GM21423 (cell line): Measurements from ENCODE around the gene KLHDC8A.
"Not testable (repeated sequence)": the region's sequence is repeated elsewhere in the genome, so short reads cannot be mapped to it uniquely, and the experiment has no call there.

ENCODE experiments used
- ATAC-seq: cut with Tn5 transposase; IDR thresholded peaks from one replicate; pipeline ENCODE4 v1.9.1; 2021; ENCODE audit warnings: mild to moderate bottlenecking, moderate library complexity; ENCODE audit not compliant: unreplicated experiment

KLHDC8A gene

GRCh38 chr1:205371871-205372660 lies 15.3 kb upstream of the KLHDC8A start:
- no peak for ATAC-seq

- ATAC-seq, result no peak
Observed at GRCh38 chr1:205370780-205371179, 14.1 kb upstream of the KLHDC8A start.

GRCh38 chr1:205369701-205370123 lies 13.0 kb upstream of the KLHDC8A start:
- no peak for ATAC-seq

GRCh38 chr1:205368478-205368877 lies 11.8 kb upstream of the KLHDC8A start:
- ATAC-seq, result no peak

GRCh38 chr1:205365945-205366463 lies 9.3 kb upstream of the KLHDC8A start:
- no peak for ATAC-seq

- ATAC-seq, result not testable (repeated sequence)
Observed at GRCh38 chr1:205365086-205365485, 8.4 kb upstream of the KLHDC8A start.

GRCh38 chr1:205360891-205361290 lies 4.2 kb upstream of the KLHDC8A start:
- ATAC-seq, result no peak

- no peak for ATAC-seq
Observed at GRCh38 chr1:205359771-205360565, 3.2 kb upstream of the KLHDC8A start.

- no peak for ATAC-seq
Observed at GRCh38 chr1:205358579-205358978, 1.9 kb upstream of the KLHDC8A start.

- no peak for ATAC-seq
Observed at GRCh38 chr1:205357567-205357966, 845 bp upstream of the KLHDC8A start.

- no peak for ATAC-seq
Observed at GRCh38 chr1:205355075-205355453, 1.7 kb downstream of the KLHDC8A start.

- ATAC-seq, result no peak
Observed at GRCh38 chr1:205354259-205355074, 2.3 kb downstream of the KLHDC8A start.

GRCh38 chr1:205353612-205354011 lies 3.1 kb downstream of the KLHDC8A start:
- no peak for ATAC-seq

GRCh38 chr1:205353191-205353590 lies 3.5 kb downstream of the KLHDC8A start:
- ATAC-seq, result no peak

GRCh38 chr1:205351984-205352713 lies 4.6 kb downstream of the KLHDC8A start:
- no peak for ATAC-seq

- ATAC-seq, result no peak
Observed at GRCh38 chr1:205350691-205351141, 6.0 kb downstream of the KLHDC8A start.

GRCh38 chr1:205350124-205350523 lies 6.6 kb downstream of the KLHDC8A start:
- ATAC-seq, result no peak

- no peak for ATAC-seq
Observed at GRCh38 chr1:205348554-205349487, 7.9 kb downstream of the KLHDC8A start.

- no peak for ATAC-seq
Observed at GRCh38 chr1:205346956-205347574, 9.7 kb downstream of the KLHDC8A start.
